GM18867 (cell line): ENCODE results near the gene ATMIN.

Experiments
- ATAC-seq: cut with Tn5 transposase; IDR thresholded peaks from one replicate; pipeline ENCODE4 v1.9.1; 2021; ENCODE audit warnings: mild to moderate bottlenecking, moderate library complexity; ENCODE audit not compliant: unreplicated experiment

Gene ATMIN

GRCh38 chr16:81004646-81005353 is 30.8 kb upstream of the ATMIN start:
- ATAC-seq, result no peak

- ATAC-seq, result no peak
Observed at GRCh38 chr16:81005610-81006161, 30.0 kb upstream of the ATMIN start.

GRCh38 chr16:81006211-81006812 is 29.3 kb upstream of the ATMIN start:
- peak; percentile 37 for ATAC-seq

- peak; percentile 79 for ATAC-seq
Observed at GRCh38 chr16:81006813-81007695, 28.6 kb upstream of the ATMIN start, which contains the start of the genes CENPN and CMC2. TSS of gene CENPN (plus strand) at chr16:81007214. CDS start at chr16:81011940, 4,726 bp downstream. TSS of gene CMC2 (minus strand) at chr16:81006885. CDS start at chr16:80997394, 9,491 bp downstream.

GRCh38 chr16:81008505-81008789 is 27.2 kb upstream of the ATMIN start:
- ATAC-seq, result no peak

GRCh38 chr16:81012974-81013373 is 22.7 kb upstream of the ATMIN start:
- ATAC-seq, result no peak

GRCh38 chr16:81014672-81015071 is 21.0 kb upstream of the ATMIN start:
- no peak for ATAC-seq

GRCh38 chr16:81018496-81018895 is 17.1 kb upstream of the ATMIN start:
- ATAC-seq, result no peak

GRCh38 chr16:81026429-81026828 is 9.2 kb upstream of the ATMIN start:
- no peak for ATAC-seq

GRCh38 chr16:81029930-81030604 is 5.6 kb upstream of the ATMIN start:
- ATAC-seq, result no peak

- peak; percentile 53 for ATAC-seq
Observed at GRCh38 chr16:81035975-81036750, 521 bp downstream of the ATMIN start.

- no peak for ATAC-seq
Observed at GRCh38 chr16:81036751-81037350, 1.2 kb downstream of the ATMIN start.

GRCh38 chr16:81040131-81040530 is 4.5 kb downstream of the ATMIN start:
- ATAC-seq, result no peak

- ATAC-seq, result no peak
Observed at GRCh38 chr16:81040842-81041241, 5.2 kb downstream of the ATMIN start.

GRCh38 chr16:81041696-81042095 is 6.1 kb downstream of the ATMIN start:
- ATAC-seq, result no peak

- ATAC-seq, result no peak
Observed at GRCh38 chr16:81042821-81043220, 7.2 kb downstream of the ATMIN start.

GRCh38 chr16:81053761-81054160 is 18.1 kb downstream of the ATMIN start:
- ATAC-seq, result no peak

- ATAC-seq, result no peak
Observed at GRCh38 chr16:81060576-81061306, 25.1 kb downstream of the ATMIN start.

- no peak for ATAC-seq
Observed at GRCh38 chr16:81061307-81061640, 25.6 kb downstream of the ATMIN start.
